Left renal pelvis (tissue), 4 donors: ENCODE results near the gene HASPIN. TPM values are rescaled to one million over a fixed set of nuclear protein-coding genes. Genes with fewer than 3 reads are reported as not detected.
"Not testable (repeated sequence)": the region's sequence is repeated elsewhere in the genome, so short reads cannot be mapped to it uniquely, and the experiment has no call there.

Experiments
- DNase-seq, 4 donors: peaks; one replicate each; pipeline ENCODE4 v3.0.0-alpha.2; 2013; ENCODE audit warnings: low read depth in 4 of 4, low spot score in 3 of 4
- polyA plus RNA-seq, 4 donors: library from polyadenylated mRNA; unstranded; fragments of 120-200 nt; gene quantifications; one replicate each; pipeline ENCODE4 v1.2.1, GENCODE V29; 2013; ENCODE audit not compliant: insufficient read length in 4 of 4

The HASPIN gene
- polyA plus RNA-seq, 4 donors: 2.6 to 3.4 (median 3.3) TPM

- not testable (repeated sequence) for DNase-seq
Measured at GRCh38 chr17:3734911-3735276, 11.2 kb downstream of the HASPIN start.

- DNase-seq: no peak
Measured at GRCh38 chr17:3735515-3735914, 11.8 kb downstream of the HASPIN start.

DNA sequence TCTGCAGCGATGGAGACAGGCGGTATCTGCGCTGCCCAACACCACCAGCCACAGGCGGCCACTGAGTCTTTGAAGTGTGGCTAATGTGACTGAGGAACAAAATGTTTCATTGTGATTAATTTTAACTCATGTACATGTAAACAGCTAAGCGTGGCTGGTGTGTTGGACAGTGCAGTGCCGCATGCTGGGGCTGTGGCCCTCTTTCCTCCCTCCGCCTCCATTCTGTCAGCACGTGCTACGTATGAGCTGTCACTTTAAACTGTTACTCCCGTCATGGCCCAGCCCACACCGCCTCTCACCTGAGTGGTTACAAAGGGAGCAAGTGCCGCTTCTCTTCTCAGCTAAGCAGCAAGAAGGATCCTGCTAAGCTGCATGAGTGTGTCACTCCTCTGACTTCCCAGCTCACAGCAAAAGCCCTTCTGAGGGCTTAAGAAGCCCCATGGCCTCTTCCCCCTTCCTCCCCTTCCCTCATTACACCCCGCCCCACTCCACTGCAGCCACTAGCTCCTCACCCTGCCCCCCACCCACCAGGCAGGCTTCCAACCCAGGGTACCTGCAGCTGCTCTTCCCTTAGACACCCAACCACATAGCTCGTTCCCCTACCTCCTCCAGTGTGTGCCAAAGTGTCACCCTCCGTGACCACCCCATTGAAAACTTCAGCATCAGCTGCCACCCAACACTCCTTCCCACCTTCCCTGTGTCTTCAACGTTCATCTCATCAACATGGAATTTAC is 15.0 kb downstream of the HASPIN start:
- DNase-seq: no peak

DNA sequence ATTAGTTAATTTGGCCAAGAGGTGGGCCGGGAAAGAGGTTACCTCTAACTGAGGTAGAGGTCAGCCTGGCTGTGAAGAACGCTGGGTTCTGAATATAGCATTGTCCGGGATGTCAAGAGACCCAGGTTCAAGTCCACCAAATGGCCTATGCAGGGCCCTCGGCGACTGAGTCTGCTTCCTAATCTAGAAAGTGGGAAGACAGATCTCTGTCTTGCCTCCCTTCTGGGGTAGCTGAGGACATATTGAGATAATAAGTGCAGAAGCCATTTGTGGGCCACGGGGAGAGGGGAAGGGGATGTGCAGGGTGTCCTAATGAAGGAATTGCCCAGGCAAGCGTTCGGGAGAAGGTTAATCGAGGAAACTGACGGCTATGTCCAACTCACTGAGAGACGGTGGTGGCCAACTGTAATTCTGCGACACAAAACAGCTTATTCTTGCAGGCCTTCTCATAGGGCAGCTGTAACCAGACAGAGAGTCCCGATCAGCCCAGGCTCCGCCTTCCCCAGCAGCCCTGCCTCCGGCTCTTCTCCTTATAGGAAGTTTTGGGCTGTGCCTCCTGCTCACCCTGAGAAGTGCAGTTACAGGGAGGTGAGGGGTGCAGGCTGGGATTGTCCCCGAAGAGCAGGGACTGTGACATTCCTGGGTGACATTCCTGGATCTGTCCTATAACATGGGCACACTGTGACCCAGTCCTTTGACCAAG is 15.9 kb downstream of the HASPIN start:
- DNase-seq: no peak

GRCh38 chr17:3740611-3741073 is 16.9 kb downstream of the HASPIN start:
- DNase-seq: no peak

DNA sequence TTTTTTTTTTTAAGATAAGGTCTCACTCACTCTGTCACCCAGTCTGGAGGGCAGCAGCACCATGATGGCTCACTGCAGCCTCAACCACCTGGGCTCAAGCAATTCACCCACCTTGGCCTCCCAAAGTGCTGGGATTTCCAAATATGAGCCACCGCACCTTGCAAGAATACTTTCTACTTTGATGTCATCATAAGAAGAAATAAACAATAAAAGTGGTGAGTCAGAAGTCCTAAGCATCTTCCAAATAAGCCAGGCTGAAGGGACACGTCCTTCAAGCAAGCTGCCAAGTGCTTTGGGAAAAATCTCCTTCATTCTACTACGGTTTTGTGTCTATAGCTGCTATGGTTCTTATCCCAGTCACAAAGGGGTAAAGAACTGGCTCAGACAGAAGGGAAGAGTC is 20.3 kb downstream of the HASPIN start:
- no peak for DNase-seq

DNA sequence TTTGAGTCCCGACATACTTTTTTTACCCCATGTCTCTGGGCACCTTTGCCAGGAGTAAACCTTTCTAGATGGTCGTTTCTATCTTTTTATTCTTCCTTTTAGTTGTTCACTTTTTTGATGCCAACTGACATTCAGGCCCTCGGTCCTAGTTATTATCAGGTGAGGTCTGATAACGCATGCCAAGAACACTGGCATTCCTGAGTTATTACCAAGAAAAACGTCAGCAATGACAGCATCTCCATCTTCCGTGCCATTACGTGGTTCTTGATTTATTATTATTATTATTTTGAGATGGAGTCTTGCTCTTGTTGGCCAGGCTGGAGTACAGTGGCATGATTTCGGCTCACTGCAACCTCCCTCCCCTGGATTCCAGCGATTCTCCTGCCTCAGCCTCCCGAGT is 21.4 kb downstream of the HASPIN start:
- no peak for DNase-seq

DNA sequence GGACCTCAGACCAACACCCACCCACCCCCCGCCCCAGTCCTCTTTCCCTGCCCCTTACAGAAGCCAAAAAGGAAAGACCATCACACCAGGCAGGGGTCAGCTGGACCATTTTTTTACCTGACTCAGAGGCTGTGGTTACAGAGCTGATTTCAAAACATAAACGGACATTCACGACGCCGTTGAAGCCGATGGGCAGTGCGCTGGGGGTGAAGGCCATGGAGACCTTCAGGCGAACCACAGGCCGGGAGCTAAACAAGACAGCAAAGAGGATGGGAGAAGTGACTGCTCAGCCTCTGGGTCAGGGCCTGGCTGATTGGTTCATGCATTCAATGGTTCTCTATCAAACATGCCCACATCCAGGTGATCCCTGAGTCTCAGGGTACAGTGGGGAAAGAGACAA is 24.1 kb downstream of the HASPIN start:
- no peak for DNase-seq

DNA sequence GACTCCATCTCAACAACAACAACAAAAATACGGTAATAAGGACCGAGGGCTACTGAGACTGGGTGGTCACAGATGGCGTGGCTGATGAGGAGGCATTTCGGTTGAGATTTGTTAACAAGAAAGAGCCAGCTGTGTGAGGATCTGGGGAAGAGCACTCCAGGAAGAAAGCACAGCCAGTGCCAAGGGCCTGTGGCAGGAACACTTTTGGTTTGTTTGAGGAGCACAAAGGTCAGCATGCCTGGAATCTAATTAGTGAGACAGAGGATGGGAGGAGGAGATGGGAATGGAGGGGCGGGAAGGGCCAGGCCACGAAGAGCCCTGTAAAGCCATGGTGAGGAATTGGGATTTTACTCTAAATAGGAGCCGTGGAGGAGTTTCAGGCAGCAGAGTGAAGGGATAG is 24.9 kb downstream of the HASPIN start:
- no peak for DNase-seq

DNA sequence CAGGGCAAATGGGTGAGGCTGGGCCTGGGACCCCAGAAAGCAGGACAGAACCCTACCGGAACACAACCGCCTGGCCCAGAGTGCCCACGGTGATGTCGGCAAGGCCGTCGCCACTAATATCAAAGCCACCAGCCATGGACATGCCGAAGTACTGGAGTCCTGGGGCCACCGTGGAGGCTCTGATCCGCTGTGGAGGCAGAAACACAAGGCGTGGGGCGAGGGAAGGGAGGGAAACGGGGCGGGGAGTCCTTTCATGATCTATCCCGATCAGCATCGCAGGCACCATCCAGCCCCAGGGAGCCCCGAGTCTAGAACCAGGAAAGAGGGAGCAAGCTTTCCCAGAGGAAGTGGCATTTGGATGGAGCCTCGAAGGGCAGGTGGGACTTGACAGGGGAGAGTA is 26.6 kb downstream of the HASPIN start:
- DNase-seq: no peak

DNA sequence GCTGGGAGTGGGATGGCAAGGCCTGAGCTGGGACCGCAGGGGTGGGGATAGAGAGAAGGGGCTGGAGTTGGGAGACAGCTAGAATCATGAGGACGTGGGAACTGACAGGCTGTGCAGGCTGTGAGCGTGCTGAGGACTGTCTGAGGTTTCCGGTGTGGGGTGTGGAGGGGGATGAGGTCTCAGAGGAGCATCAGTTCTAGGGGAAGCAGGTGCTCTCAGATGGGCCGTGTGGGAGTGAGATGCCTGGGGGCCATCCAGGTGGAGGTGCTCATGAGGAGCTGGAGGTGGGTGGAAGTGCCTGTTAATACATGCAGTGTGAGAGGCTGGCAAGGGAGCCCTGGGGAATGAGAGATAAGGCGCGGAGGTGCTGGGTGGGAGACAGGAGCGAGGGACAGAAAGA is 27.2 kb downstream of the HASPIN start:
- DNase-seq: no peak

- no peak for DNase-seq
Measured at GRCh38 chr17:3751836-3752235, 28.1 kb downstream of the HASPIN start.

DNA sequence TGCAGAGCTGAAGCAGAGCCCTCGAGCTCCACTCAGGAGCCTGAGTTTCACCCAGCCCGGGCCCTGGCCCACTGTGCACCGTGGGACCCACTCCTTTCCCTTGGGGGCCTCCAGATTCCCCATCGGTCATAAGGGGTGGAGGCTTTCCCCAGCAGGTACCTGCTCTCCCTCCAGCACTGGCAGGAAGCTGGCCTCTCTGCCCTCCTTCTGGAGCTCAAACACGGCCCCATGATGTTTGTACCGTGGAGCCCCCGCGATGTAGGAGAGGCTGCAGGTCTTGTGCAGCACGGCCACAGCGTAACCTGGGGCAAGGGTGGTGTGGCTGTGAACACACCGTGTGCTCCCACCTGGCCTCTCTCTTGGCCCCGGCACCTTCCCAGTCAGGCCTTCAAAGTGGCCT is 29.9 kb downstream of the HASPIN start:
- no peak for DNase-seq

- no peak for DNase-seq
Measured at GRCh38 chr17:3754066-3754457, 30.4 kb downstream of the HASPIN start.

DNA sequence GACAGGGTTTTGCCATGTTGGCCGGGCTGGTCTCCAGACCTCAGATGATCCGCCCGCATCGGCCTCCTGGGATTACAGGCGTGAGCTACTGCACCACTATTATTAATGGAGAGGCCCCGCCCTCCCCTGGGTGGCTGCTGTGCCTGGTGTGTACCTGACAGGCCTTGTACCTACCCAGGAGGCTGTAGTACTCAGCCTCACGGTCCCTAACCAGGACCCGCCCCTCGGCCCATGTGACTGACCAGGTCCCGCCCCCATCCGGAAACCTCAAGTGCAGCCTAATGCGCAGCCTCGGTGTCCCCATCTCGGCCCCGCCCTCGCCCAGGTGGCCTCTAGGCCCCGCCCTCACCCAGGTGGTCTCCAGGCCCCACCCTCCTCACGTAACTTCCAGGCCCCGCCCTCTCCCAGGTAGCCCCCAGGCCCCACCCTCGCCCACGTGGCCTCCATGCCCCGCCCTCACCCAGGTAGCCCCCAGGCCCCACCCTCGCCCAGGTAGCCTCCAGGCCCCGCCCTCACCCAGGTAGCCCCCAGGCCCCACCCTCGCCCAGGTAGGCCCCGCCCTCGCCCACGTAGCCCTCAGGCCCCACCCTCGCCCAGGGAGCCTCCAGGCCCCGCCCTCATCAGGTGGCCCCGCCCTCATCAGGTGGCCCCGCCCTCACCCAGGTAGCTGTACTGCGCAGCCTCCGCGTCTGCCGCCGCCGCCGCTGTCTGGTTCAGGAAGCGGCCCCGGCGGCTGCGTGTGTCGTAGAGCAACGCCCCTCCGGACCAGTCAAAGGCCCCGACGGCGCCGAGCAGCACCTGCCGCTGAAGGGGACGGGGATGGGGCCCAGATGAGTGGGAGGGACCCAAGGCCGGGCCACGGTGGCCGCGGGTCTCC is 31.0 kb downstream of the HASPIN start:
- DNase-seq: peak in 3 of 4 donors; percentile 52 to 72 (median 53)

- DNase-seq: no peak
Measured at GRCh38 chr17:3755335-3756030, 31.8 kb downstream of the HASPIN start.

- no peak for DNase-seq
Measured at GRCh38 chr17:3759597-3760216, 36.0 kb downstream of the HASPIN start.

DNA sequence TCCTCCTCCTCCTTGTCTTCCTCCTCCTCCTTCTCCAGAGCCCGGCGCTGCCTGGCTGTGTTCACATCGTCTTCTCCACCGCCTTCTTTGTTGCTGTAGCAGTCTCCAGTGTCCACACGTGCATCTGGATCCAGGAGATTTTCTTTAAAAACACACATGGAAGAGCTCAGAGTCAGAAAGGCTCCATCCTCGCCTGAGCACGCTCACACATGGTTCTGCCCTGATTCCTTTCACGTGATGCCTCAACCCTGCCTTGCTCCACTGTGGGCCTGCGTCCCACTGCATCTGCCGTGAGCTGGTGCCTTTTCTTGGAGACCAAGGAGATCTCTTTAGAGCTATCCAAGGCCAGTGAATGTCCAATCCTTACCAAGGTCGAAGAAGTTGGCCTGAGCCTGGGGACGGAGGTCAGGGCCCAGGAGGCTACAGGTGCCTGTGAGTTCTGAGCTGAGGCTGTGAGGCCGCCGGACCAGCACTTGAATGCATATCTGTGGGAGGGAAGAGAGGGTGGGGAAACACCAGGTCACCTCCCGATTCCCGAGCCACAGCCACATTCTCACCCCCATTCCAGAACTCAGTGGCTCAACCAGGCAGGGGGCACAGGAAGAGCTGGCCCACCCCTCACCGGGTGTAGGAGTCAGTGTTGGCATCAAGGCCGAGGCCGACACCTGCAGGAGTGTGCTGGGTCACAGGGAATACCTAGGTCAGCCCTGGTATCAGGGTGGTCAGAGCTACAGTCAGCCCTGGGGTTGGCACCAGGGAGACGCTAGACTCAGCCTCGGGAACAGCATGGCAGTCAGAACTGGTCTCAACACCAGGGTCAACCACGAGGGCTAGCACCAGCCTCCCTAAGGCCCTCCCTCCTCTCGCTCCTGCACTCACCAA is 37.6 kb downstream of the HASPIN start:
- no peak for DNase-seq

DNA sequence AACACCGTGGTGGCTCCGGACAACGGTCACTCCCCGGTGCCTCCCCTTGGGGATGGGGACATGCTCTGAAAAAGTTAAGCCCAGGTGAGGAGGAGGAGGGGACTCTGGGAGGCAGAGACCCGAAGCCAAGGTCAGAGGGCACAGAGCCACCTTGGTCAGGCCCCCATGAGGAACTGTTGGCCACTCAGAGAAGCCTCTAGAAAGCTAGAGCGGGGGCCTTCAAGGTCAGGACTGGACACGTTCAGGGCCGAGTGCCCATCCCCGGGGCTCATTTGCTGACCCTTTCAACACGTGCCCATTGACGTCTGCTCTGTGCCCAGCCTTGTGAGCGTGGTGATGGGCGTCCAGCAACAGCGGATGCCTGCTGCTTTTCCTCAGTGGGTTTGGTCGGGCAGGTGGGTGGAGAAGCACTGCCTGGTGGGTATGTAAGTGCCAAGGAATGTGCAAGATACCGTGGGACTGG is 38.2 kb downstream of the HASPIN start:
- no peak for DNase-seq
